GM21825 (cell line): ENCODE results near the gene ADCY5.

Experiments
- ATAC-seq: cut with Tn5 transposase; IDR thresholded peaks from one replicate; pipeline ENCODE4 v1.9.1; 2021; ENCODE audit warnings: mild to moderate bottlenecking, moderate library complexity; ENCODE audit not compliant: unreplicated experiment

The ADCY5 gene

DNA sequence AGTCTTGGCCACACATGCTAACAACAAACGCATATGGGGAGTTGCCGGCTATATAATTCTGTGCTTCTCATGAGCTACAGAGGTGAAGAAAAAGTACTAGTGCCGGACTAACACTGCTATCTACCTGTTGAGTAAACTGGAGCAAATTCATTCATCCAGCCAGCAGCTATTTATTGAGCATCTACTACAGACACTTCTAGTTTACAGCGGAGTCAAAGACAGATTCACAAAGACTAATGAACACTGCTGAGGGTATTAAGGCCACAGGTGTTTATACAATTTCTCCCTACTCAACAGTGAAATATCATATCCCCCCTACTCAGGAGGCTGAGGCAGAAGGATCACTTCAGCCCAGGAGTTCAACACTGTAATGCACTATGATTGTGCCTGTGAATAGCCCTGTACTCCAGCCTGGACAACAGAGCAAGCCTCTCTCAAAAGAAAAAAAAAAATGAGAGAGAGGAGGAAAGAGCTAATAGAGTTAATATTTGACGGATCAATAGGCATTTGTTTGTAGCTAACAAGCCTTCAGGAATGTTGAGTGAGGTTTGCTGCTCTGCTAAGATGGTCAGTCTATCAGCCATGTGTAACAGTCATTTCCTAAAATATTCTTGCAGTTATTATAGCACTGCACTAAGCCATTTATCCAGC is 17.8 kb downstream of the ADCY5 start:
- ATAC-seq: no peak

DNA sequence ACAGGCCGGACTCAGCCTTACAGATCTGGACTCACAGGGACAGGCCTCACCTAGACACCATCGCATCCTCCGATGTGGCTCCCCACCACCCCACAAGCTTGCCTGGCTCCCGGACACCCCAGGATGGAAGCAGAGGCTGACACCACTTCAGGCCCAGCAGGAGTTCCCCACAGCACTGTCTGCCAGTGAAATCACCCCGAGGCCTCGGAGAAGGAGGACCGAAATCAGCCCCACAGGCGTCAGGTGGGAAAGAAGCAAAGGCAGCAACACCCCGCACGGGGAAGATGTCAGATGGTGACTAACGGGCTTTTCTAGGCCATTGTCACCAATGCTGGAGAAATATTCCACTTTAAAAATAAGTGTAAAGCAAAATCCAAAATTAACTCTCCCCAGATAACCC is 18.6 kb downstream of the ADCY5 start:
- ATAC-seq: no peak

- ATAC-seq: no peak
These were observed 19.3 kb downstream of the ADCY5 start for GRCh38 chr3:123429362-123430125.

DNA sequence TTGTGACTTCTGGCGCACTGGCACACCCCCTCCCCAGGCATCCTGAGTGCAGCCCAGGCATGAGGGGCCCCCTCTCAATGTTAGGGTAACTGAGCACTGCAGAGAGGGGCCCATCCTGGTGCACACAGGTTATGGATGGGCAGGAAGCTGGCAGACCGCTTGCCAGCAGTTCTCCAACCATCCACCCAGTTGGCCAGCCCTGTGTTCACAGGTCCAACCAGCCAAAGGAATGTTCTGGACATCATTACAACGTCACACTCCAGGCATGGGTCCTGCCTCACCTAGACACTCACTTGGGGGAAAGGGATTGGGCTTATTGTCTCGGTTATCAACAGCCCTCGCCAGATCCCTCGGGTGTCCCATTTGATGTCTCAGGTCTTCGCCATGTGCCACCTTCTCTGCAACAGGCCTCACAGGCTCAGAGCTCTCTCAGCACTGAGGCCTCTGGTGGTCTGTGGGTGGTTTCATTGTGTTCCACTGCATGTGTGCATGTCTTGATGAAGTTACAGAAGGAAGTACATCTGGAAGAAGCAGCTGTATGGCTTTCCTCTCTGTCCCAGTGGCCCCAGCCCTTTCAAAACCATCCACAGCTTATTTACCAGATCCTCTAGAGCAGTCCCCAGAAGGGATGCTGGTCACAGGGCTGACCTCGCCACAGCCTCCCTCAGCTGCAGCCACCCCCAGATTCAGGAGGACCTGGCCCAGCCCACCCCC is 23.7 kb downstream of the ADCY5 start:
- no peak for ATAC-seq

DNA sequence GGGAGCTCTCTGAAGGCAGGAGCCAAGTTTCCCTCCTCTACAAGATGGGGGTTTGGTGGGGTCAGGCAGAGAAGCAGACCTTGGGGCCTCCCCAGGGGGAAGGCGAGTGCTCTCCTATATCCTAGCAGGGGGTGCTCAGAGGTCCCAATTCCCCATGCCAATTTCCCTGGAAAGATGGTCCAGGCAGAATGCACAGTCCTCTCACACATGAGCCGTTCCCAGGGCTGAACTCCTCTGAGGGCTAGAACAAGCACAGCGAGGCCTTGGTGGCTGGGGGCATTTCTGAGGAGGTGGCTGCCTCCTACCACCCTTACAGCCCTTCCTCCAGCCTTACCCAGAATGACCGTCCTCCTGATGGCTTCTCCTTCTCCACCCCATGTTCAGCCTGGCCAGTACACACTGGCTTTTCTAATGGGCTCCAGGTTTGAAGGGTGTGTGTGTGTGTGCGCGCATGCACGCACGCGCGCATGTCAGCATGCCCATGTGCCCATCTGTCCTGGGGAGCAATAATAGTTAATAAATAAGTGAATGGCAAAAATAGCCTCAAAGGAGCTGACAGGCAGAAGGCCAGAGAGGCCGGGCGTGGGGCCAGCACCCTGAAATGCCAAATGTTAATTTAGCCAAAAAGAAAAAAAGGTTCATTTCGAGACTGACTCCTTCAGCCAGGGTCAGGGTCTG is 24.4 kb downstream of the ADCY5 start:
- no peak for ATAC-seq

GRCh38 chr3:123423806-123424205 is 25.1 kb downstream of the ADCY5 start:
- ATAC-seq: no peak

DNA sequence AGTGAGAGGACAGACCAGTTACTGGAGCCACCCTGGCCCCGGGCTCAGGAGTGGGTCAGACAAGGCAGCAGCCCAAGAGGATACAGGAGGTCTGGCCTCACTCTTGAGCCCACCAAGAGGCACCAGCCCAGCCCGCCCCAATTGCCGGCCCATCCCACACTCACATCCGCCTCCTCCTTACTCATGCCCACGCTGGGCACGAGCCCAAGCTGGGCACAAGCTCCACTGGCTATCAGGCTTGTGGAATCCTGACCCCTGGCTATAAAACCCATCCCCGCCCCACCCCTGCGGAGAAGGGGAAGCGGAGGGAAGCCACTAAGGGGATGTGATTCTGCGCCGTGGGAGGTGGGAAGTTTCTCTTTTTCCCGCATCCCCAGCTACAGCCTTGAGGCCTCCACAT is 25.9 kb downstream of the ADCY5 start:
- ATAC-seq: no peak

DNA sequence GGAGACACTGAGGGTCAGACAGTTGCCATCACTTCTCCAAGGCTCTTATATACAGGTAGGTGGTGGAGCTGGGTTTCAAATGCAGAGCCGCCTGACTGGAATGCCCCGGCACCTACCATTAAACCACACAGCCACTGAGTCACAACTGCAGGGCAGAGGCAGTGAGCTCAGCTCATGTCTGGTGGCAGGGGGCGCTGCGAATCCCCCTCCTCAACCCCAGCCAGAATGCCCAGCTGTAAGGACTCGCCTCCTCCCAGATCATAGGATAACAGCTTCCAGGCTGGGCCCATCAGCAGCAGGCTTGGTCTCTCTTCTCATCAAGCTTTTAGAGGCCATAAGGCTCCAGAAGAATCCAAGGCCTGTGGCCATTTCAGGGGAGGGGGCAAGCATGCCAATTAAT is 26.4 kb downstream of the ADCY5 start:
- no peak for ATAC-seq

DNA sequence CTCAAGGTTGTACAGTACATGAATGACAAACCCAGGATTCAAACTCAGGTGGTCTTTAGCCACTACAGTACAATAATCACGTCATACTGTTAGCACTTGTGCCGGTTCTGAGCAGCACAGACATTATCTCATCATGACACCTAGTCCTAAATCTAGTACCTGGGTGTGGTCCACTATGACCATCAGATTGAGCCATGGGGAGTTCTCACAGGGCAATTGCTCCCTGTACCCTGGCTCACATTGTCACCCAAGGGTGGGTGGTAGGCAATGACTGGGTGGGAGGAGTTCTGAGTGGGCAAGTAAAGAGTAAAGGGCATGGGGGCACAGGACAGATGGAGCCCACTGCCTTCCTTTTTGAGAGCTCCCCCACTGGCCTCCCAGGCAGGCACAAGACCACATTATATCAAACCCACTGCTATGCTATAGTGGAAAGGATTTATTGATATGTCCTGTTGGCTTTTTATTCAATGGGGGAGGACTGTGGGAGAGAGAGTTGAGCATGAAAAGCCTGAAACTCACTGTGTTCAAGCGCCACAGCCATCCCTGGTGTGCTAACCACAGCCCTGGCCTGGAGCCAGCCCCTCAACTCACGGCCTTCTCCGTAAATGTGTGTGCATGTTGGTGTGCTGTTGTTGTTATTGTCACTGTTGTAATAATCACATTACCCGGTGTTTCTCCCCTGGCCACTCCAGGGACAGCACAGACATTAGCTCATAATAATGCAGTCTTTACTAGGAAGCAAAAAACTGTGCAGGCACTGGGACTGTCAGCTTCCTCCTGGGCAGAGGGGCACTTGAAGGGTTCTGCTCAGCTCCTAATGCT is 27.3 kb downstream of the ADCY5 start:
- no peak for ATAC-seq

DNA sequence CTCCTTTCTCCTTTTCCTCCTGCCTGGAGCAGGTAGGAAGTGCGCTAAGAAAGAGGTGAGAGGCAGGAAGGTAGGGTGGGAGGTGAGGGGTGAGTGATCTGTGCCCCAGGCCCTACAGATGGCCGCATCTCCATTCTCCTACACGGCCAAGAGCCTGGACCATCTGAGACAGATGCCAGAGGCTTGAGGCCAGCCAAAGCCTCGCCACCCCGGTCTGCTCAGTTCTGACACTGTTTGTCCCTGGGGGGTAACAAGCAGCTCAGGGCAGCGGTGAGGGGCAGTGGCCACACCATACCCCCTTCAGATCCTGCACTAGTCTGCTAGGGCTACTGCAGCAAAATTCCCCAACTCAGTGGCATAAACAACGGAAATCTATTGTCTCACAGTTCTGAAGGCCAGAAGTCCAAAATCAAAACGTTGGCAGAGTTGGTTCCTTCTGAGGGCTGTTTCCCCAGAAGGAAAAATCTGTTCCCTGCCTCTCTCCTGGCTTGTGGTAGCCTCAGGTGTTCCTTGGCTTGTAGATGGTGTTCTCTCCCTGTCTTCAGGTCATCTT is 28.4 kb downstream of the ADCY5 start:
- ATAC-seq: no peak

- no peak for ATAC-seq
These were observed 29.0 kb downstream of the ADCY5 start for GRCh38 chr3:123419850-123420297.

DNA sequence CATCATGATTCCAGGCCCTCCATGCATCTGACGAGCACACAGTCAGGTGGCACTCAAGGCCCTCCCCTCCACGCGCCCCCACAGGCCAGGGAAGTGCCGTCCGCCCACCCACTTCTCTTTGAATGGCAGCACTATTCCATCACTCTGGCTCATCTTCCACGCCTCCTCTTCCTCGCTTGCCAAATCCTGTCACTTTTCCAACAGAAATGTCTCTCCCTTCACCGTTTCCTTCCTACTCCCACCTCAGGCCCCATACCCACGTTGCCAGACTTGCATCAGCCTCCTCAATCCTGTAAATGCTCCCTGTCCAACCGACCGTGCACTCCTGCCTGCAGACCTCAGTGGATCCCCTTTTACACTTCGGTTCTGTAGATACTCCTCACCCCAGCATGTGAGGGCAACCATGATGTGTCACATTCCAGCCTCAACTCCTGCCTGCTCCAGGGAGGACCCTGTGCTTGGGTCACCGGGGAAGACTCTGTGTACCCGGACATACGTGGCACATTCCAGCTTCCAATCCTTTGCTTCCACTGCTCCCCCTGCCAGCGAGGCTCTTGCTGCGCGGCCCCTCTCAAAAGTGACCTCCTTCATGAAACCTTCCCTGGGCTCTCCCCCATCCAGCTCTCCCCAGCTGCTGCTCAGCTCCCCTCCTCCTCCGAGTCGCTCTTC is 29.6 kb downstream of the ADCY5 start:
- no peak for ATAC-seq

DNA sequence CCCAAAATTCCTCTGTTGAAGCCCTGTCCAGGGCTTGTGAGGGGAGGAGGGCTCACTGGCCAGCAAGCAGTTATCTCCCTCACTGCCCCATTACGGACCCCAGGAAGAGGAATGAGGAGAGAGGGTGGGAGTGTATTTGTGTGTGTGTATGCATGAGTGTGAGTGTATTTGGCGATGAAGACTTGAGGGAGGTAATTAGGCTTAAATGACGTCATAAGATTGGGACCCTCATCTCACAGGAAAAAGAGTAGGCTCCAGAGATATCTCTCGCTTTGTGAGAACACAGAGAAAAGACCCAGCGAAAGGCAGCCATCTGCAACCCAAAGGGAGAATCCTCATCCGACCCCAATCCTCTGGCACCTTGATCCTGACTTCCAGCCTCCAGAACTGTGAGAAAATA is 32.2 kb downstream of the ADCY5 start:
- no peak for ATAC-seq

DNA sequence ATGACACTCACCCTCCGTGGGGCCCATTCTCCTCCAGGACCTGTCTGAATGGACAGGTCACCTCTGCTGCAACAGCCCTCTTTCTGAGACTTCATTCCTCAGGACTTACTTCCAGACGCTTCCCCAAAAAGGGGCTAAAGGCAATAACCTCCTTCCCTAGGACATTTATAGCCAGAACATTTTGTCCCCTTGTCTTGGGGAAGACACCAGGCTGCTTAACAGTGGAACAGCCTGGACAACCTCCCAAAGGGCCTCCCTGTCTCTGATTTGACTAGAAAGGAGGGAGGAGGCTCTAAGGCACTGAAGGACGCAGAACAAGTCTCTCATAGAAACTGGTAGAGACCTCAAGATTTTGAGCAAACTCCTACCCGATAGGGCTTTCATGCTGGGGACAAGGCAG is 32.7 kb downstream of the ADCY5 start:
- no peak for ATAC-seq

GRCh38 chr3:123414973-123415775 is 33.7 kb downstream of the ADCY5 start:
- ATAC-seq: no peak

DNA sequence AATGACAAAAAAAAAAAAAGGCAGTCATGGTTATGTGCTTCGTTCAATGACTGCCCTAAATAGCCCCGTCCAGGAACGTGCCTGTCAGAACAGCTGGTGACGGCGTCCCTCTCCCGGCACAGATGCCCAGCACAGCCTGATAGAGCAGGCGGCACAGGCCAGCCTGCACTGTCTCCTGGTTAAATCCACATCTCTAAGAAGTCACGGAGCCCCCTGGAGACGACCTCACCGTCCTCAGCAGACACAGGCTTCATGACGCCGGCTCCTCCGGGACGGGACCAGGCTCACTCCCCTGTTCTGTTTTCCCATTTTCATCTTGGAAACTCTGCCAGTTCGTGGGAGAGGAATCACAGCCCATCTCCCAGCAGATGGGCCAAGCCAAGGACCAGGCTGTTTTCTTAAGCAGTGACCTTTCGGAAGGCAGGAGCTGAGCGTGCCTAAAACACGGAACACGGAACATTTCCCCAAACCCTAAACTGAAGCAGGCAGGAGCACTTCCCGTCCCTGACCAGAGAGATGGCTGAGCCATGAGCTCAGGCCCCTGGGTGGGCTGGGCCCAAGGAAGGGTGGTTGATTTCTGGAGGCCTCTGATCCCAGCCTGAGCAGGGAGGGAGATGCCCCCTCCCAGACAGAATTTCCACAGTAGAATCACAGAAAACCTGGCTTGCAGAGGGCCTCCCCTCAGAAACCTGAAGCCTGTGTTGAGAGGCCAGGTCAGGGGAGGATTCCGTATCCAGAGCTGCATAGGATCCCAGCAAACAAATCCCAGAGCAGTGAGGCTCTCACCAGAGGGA is 35.9 kb downstream of the ADCY5 start:
- no peak for ATAC-seq

DNA sequence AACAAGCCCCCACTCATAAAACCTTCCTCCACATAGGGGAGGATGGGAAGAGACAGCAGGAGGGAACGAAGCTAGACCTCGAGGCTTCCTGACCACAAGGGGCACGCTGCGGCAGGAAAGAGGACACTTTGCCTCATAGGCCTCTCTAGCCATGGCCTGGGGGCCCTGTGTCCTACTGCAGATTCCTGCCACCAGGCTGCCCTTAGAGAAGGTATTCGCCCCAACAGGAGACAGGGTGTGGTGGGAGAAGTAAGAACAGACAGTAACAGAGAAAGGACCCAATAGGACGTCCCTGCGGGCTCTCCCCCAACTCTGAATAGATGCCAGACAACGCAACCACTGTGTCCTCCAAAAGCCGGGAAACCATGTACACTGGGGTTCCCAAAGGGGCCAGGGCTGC is 36.8 kb downstream of the ADCY5 start:
- no peak for ATAC-seq
